ENCODE measurements around the gene ANXA3. TPM values are rescaled to one million over a fixed set of nuclear protein-coding genes. Genes with fewer than 3 reads are reported as not detected.

Gene ANXA3
- total RNA-seq, 4 donors from 2014 or later = 98.4 to 216 (median 186) TPM

DNA sequence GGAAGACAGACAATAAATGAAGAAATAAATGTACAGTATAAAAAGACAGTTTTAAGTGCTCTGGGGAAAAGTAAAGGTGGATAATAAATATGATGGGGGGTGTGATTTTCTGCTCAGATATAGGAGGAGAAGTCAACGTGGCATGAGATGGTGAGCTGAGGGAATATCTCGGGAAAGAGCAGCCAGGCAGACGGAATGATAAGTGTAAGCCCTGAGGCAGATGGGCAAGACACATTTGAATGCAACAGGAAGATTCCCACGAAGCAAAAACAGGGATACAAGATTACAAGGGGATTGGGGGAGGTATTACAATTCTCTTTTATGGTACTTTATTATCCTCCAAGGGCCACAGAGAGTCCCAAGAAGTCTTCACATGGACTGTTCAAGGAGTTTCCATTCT, 11.1 kb downstream of the ANXA3 start:
- Histone ChIP-seq H3K4me1 (peaks cover 19 to 98% (median 71%) of the 10 kb centered on the region in 4 donors), H3K4me3 (no peak overlapping the region), H3K9me3 (no peaks in the 10 kb centered on the region), H3K27me3 (no peaks in the 10 kb centered on the region), H3K27ac (replicated peaks in 1 of 4) (peak overlapping the region; percentile 34 to 70 (median 61)), H3K36me3 (peaks cover 0 to 8% (median 4%) of the 10 kb centered on the region in 4 donors)
- WGBS = 77% methylated on average over 4 of the region's 4 CpGs
- TF ChIP-seq POLR2AphosphoS5 (IDR thresholded peaks at IDR 0.05) (no peak), POLR2A (IDR thresholded peaks at IDR 0.05; ENCODE audit: low read depth) (no peak), EP300 (IDR thresholded peaks at IDR 0.05) (no peak)
- TF ChIP-seq, protein P1, sequence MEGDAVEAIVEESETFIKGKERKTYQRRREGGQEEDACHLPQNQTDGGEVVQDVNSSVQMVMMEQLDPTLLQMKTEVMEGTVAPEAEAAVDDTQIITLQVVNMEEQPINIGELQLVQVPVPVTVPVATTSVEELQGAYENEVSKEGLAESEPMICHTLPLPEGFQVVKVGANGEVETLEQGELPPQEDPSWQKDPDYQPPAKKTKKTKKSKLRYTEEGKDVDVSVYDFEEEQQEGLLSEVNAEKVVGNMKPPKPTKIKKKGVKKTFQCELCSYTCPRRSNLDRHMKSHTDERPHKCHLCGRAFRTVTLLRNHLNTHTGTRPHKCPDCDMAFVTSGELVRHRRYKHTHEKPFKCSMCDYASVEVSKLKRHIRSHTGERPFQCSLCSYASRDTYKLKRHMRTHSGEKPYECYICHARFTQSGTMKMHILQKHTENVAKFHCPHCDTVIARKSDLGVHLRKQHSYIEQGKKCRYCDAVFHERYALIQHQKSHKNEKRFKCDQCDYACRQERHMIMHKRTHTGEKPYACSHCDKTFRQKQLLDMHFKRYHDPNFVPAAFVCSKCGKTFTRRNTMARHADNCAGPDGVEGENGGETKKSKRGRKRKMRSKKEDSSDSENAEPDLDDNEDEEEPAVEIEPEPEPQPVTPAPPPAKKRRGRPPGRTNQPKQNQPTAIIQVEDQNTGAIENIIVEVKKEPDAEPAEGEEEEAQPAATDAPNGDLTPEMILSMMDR (IDR thresholded peaks at IDR 0.05) = no peak
- no peak for DNase-seq (ENCODE audit: extremely low spot score)
- intact Hi-C loops (cut with DNase I) = no loop called here

DNA sequence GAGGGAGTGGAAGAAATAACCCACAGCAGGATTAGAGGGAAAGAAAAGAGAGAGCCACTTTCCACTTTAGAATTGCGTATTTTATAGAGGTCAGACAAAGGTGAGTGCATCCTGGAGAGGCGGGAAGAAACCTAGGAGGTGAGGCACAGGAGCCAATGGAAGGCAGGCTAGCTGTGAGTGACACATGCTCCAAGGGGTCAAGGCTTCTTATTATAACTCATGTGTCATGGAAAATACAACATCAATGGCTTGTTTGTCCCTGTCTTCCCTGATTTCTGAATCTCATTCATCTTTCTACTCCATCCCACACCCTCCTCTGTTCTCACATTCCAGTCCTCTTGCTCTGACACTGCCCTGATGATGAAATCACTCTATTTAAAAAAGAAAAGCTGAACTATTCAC, 14.4 kb downstream of the ANXA3 start:
- H3K4me1 ChIP-seq = peaks cover 30 to 97% (median 84%) of the 10 kb centered on the region in 4 donors
- 77% methylated on average over 2 of the region's 2 CpGs for WGBS
- peak overlapping the region; percentile 63 to 76 (median 67) for H3K27ac ChIP-seq (replicated peaks in 1 of 4)

GRCh38 chr4:78566834-78567499, 15.4 kb downstream of the ANXA3 start:
- Histone ChIP-seq H3K27ac (replicated peaks in 1 of 4) (peak overlapping the region; percentile 63 to 76 (median 67)), H3K36me3 (no peaks in the 10 kb centered on the region)
- 76% methylated on average over 6 of the region's 8 CpGs for WGBS

More for the DNA sequence above, 14.4 kb downstream of the ANXA3 start:
- Histone ChIP-seq H3K4me3 (no peak overlapping the region), H3K36me3 (no peaks in the 10 kb centered on the region), H3K9me3 (no peaks in the 10 kb centered on the region), H3K27me3 (no peaks in the 10 kb centered on the region)
- TF ChIP-seq POLR2A (IDR thresholded peaks at IDR 0.05; ENCODE audit: low read depth) = no peak
- TF ChIP-seq POLR2AphosphoS5 (IDR thresholded peaks at IDR 0.05) = peak; percentile 23 to 26
- no peak for DNase-seq (ENCODE audit: extremely low spot score)
- intact Hi-C loops (cut with DNase I) = no loop called here

DNA sequence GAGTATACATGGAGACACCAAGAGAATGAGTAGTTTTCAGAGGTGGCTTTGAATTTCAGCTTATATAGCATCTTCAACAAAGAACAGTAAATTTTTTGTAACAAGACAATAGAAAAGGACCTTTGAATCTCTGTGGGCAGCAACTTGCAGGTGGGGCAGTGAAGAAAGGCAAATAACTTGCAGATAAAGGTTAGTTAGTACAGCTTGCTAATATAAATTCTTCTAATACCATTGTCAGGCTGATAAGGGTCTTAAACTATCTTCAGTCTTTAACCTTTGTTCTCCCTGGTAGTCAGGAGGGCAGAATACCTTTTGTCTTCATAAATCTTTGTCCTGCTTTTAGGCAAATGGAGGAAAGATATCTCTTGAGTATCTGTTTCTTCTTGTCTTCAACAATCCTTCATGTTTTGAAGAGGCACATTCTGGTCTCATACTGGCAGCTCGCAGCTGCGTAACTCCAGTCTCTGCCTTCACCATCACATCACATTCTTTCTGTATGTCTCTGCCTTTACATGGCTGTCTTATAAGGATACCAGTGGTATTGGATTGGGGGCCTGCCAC, 16.0 kb downstream of the ANXA3 start:
- Histone ChIP-seq H3K4me3 (no peak overlapping the region), H3K4me1 (peaks cover 27 to 81% (median 70%) of the 10 kb centered on the region in 4 donors), H3K36me3 (no peaks in the 10 kb centered on the region), H3K9me3 (no peaks in the 10 kb centered on the region), H3K27ac (replicated peaks in 1 of 4) (peak overlapping the region; percentile 63 to 76 (median 67)), H3K27me3 (no peaks in the 10 kb centered on the region)
- 87% methylated on average over 2 of the region's 2 CpGs for WGBS
- DNase-seq (ENCODE audit: extremely low spot score) = no peak
- intact Hi-C loops (cut with DNase I) = no loop called here
- no peak for TF ChIP-seq EP300 (IDR thresholded peaks at IDR 0.05)
- no peak for TF ChIP-seq POLR2AphosphoS5 (IDR thresholded peaks at IDR 0.05)
- TF ChIP-seq POLR2A (IDR thresholded peaks at IDR 0.05; ENCODE audit: low read depth) = no peak
- TF ChIP-seq, protein P1 (IDR thresholded peaks at IDR 0.05) = no peak

More at GRCh38 chr4:78566834-78567499, 15.4 kb downstream of the ANXA3 start:
- no peak overlapping the region for H3K4me3 ChIP-seq
- DNase-seq (ENCODE audit: extremely low spot score) = no peak
- intact Hi-C loops (cut with DNase I) = no loop called here
- H3K9me3 ChIP-seq = no peaks in the 10 kb centered on the region
- H3K27me3 ChIP-seq = no peaks in the 10 kb centered on the region
- peaks cover 27 to 87% (median 74%) of the 10 kb centered on the region in 4 donors for H3K4me1 ChIP-seq
- TF ChIP-seq POLR2AphosphoS5 (IDR thresholded peaks at IDR 0.05) = no peak
- TF ChIP-seq, protein P1 (IDR thresholded peaks at IDR 0.05) = no peak
- TF ChIP-seq POLR2A (IDR thresholded peaks at IDR 0.05; ENCODE audit: low read depth) = no peak
- TF ChIP-seq EP300 (IDR thresholded peaks at IDR 0.05) = no peak

GRCh38 chr4:78568640-78569305, 17.2 kb downstream of the ANXA3 start:
- intact Hi-C loops (cut with DNase I) = no loop called here
- Histone ChIP-seq H3K4me3 (peak overlapping the region in 2 of 4 donors; percentile 9 to 17), H3K27ac (replicated peaks in 1 of 4) (peak overlapping the region; percentile 63 to 76 (median 67)), H3K36me3 (peaks cover 0 to 11% (median 7%) of the 10 kb centered on the region in 4 donors), H3K4me1 (peaks cover 27 to 69% (median 61%) of the 10 kb centered on the region in 4 donors), H3K27me3 (no peaks in the 10 kb centered on the region), H3K9me3 (no peaks in the 10 kb centered on the region)
- DNase-seq (ENCODE audit: extremely low spot score) = no peak
- 49% methylated on average over 3 of the region's 3 CpGs for WGBS
- TF ChIP-seq EP300 (IDR thresholded peaks at IDR 0.05) = no peak
- TF ChIP-seq, protein P1 (IDR thresholded peaks at IDR 0.05) = no peak
- no peak for TF ChIP-seq POLR2AphosphoS5 (IDR thresholded peaks at IDR 0.05)
- no peak for TF ChIP-seq POLR2A (IDR thresholded peaks at IDR 0.05; ENCODE audit: low read depth)

Measured in esophagus muscularis mucosa (tissue), 4 donors.